GM19395 (cell line): ENCODE results near the gene TRIM65.
A peak's percentile ranks its signal among the peaks of the same experiment; 100 is the strongest.
"Not testable (repeated sequence)": the region's sequence is repeated elsewhere in the genome, so short reads cannot be mapped to it uniquely, and the experiment has no call there.

Experiments used
- ATAC-seq: cut with Tn5 transposase; IDR thresholded peaks from one replicate; pipeline ENCODE4 v1.9.1; 2021; ENCODE audit warnings: mild to moderate bottlenecking, moderate library complexity; ENCODE audit not compliant: unreplicated experiment

The TRIM65 gene

DNA sequence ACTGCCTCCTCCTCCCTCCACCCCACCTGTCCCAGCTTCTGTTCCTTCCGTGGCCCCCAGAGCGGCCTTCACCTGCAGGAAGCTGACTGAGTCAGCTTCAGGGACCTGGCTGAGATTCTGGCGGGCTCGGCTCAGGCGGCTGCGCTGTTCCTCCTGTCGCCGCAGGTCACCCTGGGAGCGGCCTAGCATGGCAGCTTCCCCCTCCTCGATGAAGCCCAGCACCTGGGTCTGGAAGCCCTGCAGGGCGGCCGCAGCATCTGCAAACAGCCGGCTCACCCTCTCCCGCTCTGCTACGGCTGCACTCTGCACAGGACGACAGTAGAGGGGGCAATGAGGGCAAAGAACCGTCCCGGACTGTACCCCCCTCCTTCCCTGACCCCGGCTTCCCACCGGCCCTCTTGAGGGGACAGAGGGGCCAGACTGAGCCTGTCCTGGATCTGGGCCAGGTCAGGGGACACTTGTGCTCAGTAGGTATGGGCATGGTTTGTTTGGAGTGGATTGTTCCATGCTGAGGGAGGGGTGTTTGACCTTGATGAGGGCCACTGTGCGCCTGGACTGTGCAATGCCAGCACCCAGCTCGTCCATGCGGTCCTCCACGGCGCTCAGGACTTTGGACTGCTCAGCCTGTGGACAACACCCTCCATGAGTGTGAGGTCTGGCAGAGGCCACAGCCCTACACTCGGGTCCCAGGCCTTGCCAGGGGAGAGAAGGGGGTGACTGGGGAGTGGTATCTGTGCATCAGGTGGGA lies 20.4 kb downstream of the TRIM65 start:
- no peak for ATAC-seq

DNA sequence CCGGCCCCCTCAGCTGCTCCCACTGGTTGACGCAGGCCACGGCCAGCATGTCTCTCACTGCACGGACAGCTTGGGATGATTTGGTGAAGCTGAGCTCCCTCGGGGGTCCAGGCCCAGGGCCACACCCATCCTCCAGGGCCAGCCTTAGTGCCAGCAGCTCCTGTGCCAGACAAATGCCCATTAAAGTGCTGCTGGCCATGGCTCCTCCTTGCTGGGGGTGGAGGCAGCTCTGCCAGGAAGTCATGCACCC lies 20.9 kb downstream of the TRIM65 start:
- ATAC-seq = no peak

DNA sequence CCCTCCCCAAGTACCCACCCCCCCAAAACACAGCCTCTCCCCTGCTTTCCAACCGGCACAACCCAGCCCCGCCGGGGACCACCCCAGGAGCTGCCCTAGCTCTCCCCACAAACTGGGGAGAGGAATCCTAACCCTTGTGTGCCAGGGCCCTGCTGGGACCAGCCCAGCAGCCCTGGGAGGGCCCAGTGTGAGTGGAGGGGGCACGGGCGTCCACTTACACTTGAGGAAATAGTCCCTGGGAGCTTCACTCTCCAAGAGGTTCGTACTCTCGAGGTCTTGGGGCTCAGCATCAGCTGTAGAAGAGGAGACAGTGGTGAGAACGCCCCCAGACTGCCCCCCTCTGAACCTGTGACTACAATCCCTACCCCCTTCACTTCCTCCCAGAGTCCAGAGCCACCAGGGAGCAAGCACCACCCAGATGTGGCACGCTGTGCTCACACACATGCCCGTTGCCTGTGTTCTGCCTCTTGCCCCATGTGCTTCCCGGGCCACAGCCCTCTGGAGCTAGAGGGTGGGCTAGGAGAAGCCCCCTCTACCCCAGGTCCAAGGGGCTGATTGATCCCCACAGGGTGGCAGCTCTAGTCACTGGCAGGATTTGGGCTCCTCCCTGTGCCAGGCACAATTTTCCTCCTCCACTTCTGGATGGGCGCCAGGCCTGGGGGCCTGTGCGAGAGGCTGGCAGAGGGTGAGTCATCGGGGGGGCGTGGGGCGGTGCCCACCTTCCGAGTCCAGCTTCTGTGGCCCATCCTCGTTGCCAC lies 21.4 kb downstream of the TRIM65 start:
- ATAC-seq = no peak

DNA sequence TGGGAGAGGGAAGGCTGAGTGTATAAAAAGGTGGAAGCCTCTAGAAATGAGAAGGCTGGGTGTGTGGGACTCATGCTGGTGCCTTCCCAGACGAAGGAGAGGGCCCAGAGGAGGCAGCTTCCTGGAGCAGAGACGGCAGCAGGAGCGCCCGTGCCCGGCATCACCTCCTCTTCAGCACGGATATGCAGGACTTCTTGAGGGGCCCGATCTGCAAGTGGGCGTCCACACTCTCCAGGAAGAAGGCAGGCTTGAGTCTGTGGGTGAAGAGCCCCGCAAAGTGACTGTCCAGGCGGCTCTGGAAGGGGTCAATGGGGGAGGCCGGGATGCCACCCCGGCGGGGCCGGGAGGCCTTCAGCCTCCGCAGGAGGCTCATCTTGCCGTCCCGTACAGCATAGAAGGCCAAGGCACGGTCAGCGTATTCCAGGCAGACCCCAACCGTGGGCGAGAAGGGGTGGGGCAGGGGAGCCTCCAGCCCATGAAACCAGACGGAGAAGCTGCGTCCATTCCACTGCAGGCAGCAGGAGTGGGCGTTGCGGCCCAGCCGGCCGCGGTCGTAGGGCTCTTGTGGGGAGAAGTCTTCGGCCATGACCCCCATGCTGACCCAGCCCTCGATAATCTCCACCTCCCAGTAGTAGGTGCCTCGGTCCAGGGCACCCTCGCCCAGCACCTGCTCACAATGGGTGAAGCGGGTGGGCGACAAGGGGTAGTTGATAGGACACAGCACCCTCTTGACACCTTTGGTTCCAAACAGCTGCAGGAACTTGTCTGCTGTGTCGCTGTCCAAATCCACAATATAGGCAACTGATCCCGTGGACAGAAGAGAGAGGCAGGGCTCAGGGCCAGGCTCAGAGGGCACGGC lies 22.2 kb downstream of the TRIM65 start:
- ATAC-seq = no peak

DNA sequence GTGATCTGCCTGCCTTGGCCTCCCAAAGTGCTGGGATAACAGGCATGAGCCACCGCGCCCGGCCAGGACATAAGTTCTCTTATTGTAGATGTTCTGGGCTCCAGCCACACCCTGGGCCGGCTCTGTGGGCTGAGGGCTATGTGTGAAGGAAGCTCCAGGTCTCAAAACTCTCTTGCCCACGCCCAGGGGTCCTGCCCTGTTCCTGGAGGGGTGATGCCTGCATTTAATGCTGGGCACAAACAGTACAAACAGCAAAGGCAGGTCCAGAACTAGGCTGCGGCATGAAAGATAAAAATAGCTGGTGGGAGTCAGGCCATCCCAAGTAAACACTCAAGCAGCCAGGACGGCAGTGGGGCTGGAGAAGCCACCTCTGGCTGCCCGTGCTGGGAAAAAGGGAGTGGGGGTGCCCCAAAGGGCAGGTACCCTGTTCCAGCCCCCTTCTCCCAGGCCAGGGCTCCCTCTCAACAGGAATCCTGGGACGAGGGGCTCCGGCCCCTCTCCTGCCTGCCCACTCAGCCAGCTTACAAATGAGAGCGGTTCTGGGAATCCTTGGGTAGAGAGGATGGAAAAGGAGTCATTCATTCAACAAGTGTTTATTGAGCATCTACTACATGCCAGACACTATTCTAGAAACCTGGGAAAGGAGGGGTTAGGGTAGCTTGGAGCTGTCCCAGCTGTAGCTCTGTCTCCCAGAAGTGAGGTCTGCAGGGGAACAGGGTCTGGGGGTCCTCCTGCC lies 23.0 kb downstream of the TRIM65 start:
- ATAC-seq = no peak

DNA sequence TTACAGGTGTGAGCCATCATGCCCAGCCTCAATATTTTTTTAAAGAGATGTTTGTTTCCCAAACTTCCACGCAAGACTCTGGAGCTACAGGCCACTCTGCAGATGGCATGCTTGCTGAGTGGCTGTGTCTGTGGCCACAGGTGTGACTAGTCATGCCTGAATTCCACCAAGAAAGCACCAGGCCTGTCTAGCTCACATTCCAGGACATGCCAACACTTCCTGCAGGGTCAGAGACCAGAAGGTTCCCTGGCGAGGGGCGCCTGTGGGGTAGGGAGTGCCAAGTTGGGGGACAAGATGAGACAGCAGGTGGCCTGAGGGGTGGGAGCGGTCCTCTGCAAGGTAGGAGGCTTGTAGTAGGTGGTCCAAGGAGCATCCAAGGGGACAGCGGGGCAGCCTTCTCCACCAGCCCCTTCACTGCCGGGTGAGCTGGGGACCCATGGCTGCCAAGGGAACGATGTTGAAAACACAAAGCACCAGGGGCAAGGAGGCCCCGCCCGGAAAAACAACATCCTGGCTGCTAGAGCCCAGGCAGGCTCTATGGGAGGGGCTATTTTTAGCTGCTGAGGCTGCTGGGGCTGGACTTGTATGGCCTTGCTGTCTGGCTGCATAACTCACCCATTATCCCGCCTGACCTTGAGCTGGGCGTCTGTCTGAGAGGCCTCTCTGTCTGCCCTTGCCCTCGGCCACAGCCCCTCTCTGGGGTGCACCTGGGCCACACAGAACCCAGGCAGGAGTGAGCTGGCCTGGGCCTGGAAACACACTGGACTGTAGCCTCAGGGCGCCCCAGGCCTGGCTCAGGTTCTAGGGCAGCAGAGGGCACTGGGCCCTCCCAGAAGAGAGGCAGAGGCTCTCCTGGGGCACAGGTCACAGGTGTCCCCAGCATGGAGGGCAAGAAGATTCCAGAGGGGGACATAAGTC lies 24.1 kb downstream of the TRIM65 start:
- ATAC-seq = no peak

DNA sequence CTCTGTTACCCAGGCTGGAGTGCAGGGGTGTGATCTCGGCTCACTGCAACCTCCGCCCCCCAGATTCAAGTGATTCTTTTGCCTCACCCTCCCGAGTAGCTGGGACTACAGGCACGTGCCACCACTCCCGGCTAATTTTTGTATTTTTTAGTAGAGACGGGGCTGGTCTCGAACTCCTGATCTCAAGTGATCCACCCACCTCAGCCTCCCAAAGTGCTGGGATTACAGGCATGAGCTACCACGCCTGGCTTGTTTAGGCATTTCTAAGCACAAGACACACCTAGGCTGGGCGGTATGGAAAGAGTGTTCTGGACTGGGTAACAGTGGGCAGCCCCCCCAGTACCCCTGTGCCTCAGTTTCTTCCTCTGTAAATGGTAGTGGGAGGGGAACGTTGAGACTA lies 26.5 kb downstream of the TRIM65 start:
- ATAC-seq = not testable (repeated sequence)

DNA sequence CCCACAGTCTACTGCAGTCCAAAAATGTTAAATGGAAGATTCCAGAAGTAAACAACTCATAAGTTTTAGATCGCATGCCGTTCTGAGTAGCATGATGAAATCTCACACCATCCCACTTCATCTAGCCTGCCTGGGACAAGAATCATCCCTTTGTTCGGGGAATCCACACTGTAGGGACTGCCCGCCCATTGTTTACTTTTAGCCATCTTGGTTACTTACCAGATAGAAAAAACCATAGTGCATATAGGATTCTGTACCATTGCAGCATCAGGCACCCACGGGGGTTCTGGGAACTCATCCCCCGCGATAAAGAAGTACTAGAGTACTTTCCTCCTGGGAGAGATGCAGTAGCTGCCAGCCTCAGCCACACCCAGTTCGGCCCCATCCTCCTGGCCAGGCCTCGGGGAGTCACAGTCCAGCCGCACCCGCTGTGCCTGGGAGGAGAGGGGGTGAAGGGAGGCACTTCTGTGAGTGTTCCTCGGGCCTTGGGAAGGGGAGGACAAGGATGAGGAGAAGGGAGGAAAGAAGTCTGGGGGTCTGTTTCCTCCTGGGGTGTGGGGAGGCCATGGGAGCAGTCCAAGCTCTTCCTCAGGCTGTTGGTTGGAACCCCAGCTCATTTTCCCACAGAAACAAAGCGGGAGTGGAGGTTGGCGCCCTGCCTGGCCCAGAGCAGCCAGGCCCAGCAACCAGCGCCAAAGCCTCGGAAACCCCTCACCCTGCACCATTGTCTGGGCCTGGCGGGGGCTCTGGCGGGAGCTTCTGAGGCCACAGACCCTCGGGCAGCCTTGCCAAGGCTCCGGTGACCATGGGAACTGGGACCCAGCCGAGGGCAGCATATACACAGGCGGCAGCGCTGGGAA lies 27.2 kb downstream of the TRIM65 start:
- no peak for ATAC-seq

DNA sequence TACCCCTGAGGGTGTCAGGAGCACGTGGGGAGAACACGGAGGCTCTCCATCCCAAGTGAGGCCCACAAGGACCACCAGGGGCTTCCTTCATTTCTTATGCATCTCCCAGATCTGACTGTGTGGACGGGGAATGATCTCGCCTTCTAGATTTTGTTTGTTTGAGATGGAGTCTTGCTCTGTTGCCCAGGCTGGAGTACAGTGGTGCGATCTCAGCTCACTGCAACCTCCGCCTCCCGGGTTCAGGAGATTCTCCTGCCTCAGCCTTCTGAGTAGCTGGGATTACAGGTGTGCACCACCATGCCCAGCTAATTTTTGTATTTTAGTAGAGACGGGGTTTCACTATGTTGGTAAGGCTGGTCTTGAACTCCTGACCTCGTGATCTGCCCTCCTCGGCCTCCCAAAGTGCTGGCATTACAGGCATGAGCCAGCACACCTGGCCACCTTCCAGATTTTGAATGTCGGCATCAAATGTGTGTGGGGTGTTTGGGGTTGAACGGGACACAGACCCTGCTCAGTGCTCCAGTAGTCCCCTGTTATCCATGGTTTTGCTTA lies 27.9 kb downstream of the TRIM65 start:
- ATAC-seq = not testable (repeated sequence)

DNA sequence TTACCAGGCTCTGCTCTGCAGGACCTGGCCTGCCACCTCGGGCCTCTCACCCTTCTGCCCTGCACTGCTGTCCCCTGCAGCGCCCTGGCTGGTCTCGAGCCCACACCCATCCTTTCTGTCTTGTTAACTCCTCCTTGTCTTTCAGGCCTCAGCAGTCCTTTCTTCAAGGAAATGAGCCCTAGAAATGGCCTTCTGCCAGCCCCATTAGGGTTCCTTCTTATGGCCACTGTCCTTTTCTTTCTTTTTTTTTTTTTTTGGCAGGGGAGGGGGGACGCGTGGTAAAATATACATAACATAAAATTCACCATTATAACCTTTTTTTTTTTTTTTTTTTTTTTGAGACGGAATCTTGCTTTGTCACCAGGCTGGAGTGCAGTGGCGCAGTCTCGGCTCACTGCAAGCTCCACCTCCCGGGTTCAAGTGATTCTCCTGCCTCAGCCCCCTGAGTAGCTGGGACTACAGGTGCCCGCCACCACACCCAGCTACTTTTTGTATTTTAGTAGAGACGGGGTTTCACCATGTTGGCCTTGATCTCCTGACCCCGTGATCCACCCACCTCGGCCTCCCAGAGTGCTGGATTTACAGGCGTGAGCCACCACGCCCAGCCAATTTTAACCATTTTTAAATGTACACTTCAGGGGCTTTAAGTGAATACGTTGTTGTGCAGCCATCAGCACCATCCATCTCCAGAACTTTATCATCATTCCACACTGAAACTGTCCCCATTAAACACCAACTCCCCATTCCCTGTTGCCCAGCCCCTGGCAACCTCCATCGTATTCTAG lies 31.2 kb downstream of the TRIM65 start:
- ATAC-seq = not testable (repeated sequence)

DNA sequence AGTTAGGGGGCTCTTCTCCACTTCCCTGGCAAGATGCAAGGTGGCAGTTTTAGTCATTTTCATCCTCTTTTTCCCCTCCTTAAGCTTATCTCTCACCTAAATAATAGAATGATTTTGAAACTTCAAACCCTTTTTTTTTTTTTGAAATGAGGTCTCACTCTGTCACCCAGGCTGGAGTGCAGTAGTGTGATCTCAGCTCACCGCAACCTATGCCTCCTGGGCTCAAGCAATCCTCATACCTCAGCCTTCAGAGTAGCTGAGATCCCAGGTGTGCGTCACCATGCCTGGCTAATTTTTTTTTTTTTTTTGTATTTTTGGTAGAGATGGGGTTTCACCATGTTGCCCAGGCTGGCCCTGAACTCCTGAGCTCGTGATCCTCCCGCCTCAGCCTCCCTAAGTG lies 31.9 kb downstream of the TRIM65 start:
- peak; percentile 25 for ATAC-seq

DNA sequence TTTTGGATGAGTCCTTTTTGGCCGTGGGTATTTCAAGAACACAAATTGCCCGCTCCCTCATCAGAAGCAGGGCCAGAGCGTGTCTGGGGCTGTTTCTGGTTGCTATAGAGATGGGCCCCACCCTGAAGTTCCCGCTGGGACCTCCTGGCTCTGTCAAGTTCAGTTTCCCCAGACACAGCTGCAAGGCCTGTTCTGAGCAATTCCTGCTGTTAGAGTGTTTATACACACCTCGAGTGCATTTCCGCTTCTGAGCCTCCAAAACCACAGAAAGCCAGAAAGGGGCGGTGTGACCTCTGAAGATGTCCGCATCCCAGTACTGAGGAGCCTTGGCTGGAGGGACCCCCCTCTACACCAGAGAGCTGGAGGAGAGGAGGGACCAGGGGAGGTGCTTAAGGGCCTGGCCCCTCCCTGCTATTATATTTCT lies 32.3 kb downstream of the TRIM65 start:
- ATAC-seq = peak; percentile 91

DNA sequence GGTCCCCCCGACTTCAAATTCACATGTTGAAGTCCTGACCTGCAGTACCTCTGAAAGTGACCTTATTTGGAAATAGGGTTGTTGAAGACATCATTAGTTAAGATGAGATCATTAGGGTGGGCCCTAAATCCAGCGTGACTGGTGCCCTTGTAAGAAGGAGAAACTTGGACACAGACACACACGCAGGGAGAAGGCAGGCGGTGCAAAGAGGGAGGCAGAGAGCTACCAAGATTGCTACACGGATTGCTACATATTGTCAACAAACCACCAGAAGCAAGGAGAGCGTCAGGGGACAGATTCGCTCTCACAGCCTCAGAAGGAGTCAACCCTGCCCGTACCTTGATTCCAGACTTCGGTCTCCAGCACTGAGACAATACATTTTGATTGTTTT lies 34.8 kb downstream of the TRIM65 start:
- ATAC-seq = no peak

DNA sequence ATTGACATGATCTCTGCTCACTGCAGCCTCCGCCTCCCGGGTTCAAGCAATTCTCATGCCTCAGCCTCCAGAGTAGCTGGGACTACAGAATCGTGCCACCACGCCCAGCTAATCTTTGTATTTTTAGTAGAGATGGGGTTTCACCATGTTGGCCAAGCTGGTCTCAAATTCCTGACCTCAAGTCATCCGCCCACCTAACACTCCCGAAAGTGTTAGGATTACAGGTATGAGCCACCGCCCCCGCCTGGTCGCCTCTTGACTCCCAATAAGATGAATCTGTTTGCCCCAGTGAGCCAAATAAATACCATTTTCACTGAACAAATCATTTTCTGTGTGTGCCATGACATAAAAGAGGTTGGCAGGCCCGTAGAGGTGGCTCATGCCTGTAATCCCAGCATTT lies 37.4 kb downstream of the TRIM65 start:
- ATAC-seq = not testable (repeated sequence)

DNA sequence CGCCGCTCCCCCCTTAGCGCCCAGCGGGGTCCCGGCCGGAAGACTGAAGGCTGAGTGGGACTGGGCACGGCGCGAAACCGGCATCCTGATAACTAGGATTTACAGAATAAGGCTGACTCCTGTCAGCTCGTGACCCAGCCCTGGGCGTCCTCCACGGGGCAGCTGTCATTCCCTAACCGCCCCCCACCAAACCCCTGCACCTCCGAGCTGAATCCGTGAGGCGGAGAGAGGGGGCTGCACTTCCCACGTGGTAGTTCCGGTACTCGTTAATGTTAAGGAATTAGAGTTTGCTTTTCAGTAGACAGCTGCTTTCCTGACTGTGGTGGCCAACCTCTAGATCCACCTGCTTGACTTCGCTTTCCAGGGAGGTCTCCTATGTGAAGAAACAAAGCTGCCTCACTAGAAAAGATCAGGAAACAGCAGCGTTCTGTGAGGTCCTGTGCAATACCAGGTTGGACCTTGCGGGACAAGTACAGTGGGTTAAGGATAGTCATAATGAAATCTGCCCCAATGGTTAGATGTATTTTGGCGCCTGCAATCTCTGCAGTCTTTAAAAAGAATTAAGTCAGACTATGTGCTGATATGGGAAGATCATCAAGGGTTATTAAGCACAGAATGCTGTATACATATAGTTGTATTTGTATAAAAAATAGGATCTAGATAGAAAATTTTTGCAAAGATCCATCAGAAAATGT lies 40.5 kb downstream of the TRIM65 start:
- ATAC-seq = no peak

DNA sequence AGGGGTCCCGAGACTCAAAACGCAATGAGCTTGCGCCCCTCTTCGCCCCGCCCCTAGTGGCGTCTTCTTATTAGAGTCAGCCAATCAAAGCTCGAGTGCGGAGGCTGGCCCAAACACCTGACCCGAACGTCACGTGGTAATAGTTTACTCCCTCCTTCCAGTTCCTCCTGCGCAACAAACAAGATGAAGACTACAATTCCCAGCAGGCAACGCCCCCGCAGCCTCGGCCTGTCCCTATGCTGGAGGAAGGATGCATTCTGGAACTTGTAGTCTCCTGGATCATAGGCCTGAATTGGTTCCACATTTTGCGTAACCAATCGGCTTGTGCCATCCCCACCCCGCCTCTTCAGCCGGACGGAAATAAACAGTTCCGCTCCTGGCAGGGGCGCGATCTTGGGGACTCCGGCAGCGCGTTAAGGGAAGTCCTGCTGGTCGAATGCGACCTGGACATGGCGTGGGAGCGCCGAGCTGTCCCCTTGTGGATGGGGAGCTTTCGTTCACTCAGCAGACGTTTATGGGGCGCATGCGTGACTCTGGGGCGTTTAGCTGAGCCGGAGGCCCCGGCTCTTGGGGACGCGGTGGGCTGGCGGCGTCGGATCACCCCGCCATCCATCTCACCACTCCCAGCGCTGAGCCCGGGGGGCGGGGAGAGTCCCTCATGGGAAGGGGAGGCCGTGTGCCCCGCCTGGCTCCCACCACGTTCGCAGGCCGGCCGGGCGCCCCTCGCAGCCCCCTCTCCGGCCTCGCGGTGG lies 41.3 kb downstream of the TRIM65 start, which contains the start of gene WBP2:
Gene WBP2, minus strand, starts transcription at position 26 of the 752 bp plus-strand sequence. CDS start 38 bp downstream, outside the sequence.
- peak; percentile 90 for ATAC-seq
